AG10803 (cell line): ENCODE results near the gene TANC1.

ENCODE experiments used
- DNase-seq: peaks from one replicate; pipeline ENCODE4 v3.0.0; 2010; ENCODE audit warnings: low read depth
- H3K4me3 ChIP-seq: 2 replicates; pipeline ENCODE4 v1.5.1; 2011; ENCODE audit warnings: mild to moderate bottlenecking, low read length, control low read depth
- CTCF ChIP-seq: conservative IDR thresholded peaks from 2 replicates; pipeline ENCODE4 v1.5.1; 2011; ENCODE audit warnings: mild to moderate bottlenecking, low read length, control low read depth, inconsistent platforms

The TANC1 gene

DNA sequence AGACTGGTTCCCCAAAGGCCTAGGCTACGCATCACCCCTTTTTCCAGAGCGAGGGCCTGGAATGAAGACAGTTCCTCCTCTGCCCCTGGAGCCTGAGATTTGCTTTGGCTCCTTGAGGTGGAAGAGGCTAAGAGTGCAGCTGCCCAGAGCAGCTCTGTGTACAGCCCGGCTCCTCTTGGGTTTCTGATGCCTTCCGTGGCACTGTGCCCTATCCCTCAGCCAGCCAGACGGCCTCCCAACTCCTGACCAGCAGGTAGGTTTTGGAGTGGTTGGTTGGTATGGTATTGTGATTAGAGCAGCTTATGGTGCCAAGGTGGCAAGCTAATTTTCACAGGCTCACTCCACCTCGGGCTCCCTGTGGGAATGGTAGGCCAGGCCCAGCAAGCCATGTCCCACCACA is 112.2 kb downstream of the TANC1 start:
- no peak overlapping the region for H3K4me3 ChIP-seq
- DNase-seq, result no peak
- no peak for TF ChIP-seq CTCF

DNA sequence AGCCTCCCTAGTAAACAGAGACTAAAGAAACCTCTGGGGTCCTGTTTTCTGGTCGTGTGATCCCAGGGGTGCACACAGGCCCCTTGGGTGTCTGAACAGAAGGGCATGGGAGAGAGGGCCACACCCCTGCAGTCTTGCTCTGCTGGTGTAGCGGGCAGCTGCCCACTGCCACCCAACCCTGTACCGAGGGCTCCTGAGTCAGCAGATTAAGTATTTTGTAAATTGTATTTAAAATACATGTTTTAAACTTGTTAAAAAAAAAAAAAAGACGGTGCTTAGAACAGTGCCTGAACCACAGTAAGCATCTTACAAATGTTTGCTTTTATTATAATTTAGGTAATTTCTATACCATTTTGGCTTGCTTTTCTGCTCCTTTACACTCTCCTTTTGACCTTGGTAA is 113.7 kb downstream of the TANC1 start:
- no peak overlapping the region for H3K4me3 ChIP-seq
- no peak for TF ChIP-seq CTCF
- DNase-seq, result no peak

GRCh38 chr2:159084384-159085370 is 116.2 kb downstream of the TANC1 start:
- TF ChIP-seq CTCF, result no peak
- H3K4me3 ChIP-seq, result no peak overlapping the region
- DNase-seq, result peak; percentile 80

- no peak for TF ChIP-seq CTCF
- no peak for DNase-seq
- no peak overlapping the region for H3K4me3 ChIP-seq
Observed at GRCh38 chr2:159086342-159086741, 117.9 kb downstream of the TANC1 start.

- no peak for DNase-seq
- H3K4me3 ChIP-seq, result no peak overlapping the region
- no peak for TF ChIP-seq CTCF
Observed at GRCh38 chr2:159086826-159087225, 118.4 kb downstream of the TANC1 start.

GRCh38 chr2:159088906-159089305 is 120.5 kb downstream of the TANC1 start:
- TF ChIP-seq CTCF, result no peak
- DNase-seq, result no peak
- no peak overlapping the region for H3K4me3 ChIP-seq

DNA sequence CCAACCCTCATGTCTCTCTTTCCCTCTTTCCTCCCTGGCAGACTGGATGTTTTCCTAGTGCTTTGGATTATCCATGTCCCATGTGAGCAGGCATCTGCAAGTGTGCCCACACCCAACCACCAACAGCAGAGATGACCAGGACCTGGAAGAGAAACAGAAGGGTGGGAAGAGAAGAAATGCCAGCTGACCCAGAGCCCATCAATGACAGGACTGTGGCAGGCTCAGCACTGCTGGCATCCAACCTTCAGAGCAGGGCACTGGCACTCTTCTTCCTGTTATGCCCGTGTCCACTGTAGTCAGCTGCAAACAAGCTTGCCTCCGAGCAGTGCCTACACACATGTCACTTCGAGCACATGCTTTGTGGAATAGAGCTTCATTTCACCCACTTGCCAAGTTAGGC is 121.1 kb downstream of the TANC1 start:
- H3K4me3 ChIP-seq, result no peak overlapping the region
- no peak for TF ChIP-seq CTCF
- no peak for DNase-seq
